ENCODE results near the gene COL7A1.

COL7A1 gene

DNA sequence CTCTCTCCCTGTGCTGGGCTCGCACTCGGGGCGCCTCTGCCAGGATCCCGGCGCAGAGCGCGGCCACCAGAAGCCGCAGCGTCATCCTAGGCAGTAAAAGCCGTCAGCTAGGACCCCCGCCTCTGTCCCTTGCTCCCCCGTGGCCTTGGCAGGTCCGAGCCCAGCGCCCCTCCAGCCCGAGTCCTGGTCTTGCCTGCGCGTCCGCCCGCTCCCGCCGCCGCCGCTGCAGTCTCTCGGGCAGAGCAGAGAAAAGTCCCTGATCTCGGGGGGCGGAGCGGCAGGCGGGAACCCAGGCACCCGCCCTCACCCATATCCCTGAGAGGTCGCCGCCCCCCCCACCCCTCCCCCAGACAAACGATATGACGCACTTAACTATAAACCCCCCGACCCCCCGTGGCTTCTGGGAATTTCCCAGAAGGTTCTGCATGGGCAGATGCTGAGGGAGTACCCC, at the start of gene COL7A1:
Gene COL7A1 (minus strand): TSS at position 255 of the 451 bp plus-strand sequence. CDS start 170 bp downstream, at position 85.
- no peak for DNase-seq

DNA sequence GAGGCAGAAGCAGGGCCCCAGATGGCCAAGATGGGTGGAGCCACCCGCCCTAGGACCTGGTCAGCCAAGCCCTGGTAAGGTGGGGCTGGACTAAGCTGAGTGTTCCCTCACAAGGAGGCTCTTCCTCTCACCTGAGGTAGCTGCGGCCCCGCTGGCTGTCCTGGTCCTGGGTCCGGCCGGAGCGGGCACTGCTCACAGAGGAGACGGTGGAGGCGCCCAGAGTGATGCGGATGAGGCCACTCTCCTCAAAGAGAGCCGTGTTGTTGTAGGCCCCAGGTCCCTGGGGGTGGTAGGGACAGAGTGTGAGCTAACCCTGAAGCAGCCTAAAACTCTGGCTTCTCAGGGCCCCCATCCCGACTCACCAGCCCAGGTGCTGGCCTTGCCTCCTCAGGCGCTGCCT, 47.5 kb upstream of the COL7A1 start:
- no peak for DNase-seq

DNA sequence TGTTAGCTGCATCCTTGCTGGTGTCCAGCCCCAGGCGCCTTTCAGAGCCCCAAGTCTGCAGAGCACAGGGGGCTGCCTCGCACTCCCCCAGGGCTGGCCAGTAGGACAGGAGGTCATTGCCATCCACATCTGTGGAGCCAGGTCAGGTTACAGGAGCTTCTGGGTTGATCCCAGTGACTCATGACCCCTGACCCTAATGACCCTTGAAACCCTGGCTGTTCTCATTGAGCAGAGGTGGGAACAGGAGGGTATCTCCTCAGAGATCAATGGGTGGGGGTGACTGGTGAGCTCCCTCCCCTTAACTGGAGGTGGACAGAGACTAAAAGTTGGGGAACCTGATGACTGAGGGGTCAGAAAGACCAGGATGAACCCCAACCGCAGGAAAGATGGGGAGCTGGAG, 46.3 kb upstream of the COL7A1 start:
- no peak for DNase-seq

DNA sequence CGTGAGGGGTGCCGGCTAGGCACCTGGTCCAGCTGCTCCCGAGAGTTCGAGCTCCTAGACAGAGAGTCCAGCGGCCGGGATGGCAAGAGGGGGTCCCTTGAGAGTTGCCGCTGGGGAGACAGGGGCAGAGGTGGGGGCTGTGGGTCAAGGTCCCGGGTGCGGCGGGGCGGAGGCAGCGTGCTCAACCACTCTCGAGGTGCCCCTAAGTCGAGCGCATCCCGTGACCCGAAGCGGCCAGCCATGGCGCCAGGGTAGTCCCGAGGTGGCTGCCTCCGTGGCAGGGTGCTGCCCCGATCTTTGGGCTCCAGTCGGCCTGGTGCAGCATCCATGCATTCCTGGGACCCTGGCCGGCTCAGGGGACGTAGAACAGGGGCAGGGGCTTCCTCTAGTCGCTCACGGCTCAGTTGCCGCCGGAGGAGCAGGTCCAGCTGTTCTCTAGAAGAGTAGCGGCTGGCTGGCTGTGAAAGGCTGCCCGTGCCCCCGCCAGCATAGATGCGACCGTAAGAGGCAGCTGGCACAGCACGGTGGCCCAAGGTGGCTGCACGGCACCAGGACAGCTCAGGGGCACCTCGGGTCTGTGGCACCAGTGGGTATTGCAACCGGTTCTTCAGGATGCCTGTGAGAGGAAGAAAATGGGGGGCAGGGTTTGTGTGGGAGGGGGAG, 44.9 kb upstream of the COL7A1 start:
- no peak for DNase-seq

DNA sequence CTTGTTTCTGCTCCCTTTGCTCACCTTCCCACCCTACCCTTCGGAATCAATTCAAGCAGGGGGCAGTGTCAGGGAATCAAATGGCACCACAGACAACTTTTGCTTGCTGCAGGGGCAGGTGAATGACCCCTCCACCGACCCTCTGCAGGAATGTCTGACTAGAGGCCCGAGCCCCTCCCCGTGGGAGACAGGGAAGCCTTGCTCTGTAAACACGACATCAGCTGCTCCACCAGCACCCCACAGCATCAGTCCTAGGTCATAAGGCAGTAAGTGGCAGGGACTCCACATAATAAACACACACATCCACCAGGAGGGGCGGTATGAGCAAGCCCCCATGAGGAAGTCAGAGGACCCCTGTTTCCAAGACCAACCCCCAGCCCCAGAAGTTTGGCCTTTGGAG, 42.2 kb upstream of the COL7A1 start:
- no peak for DNase-seq

DNA sequence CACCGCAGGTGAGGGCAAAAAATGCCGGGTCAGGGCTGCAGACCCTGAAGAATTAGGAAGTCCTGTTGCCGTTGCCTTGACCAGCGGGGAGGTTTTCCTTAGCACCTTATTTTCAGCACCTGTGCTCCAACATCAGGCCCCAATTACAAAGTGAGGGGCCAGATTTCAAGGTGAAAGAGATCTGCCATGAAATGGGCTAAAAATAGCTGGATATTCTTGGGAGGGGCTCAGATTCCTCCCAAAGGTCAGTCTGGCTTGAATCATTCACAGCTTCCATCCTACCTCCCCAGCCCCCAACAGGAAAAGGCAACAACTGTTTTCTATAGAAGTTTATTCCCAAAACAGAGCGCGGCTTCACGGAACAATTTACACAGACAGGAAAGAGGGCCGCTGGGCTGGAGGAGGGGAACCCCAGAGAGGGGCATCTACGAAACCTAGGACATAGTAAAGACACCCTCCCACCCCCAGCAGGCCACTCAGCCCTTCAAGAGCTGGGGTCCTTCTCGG, 41.1 kb upstream of the COL7A1 start:
- DNase-seq: no peak

- peak; percentile 97 for DNase-seq
These were observed 40.3 kb upstream of the COL7A1 start, which contains the start of gene SLC26A6 for GRCh38 chr3:48635222-48636021. SLC26A6 (minus strand) TSS chr3:48635461; CDS start chr3:48635393, 68 bp downstream.

DNA sequence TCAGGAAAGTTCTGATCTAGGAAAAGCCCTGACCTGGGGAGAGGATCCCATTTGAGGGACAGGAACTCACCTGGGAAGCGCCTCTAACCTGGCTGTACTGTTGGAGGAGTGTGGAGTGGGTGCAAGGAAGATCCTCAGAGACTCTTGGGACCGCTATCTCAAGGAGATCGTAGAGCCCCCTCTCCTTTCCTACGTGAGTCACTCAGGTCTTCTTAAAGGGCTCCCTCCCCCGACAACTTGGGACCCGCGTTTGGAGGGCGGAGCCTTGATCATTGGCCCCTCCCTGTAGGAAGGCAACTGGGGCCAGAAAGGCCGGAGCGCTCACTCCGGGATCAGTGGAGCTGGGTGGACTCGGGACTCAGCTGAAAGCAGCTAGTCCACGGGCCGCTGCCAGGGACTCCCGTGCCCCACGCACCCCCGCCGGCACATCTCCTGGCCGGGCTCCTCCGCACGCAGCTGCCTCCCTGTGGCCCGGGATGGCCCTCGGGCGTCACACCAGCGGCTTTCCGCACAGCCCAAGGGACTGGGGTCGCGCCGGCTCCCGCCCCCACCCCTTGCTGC, 39.6 kb upstream of the COL7A1 start:
- DNase-seq: peak; percentile 79

GRCh38 chr3:48633743-48634142, 38.6 kb upstream of the COL7A1 start:
- no peak for DNase-seq

GRCh38 chr3:48633256-48633655, 38.1 kb upstream of the COL7A1 start:
- no peak for DNase-seq

DNA sequence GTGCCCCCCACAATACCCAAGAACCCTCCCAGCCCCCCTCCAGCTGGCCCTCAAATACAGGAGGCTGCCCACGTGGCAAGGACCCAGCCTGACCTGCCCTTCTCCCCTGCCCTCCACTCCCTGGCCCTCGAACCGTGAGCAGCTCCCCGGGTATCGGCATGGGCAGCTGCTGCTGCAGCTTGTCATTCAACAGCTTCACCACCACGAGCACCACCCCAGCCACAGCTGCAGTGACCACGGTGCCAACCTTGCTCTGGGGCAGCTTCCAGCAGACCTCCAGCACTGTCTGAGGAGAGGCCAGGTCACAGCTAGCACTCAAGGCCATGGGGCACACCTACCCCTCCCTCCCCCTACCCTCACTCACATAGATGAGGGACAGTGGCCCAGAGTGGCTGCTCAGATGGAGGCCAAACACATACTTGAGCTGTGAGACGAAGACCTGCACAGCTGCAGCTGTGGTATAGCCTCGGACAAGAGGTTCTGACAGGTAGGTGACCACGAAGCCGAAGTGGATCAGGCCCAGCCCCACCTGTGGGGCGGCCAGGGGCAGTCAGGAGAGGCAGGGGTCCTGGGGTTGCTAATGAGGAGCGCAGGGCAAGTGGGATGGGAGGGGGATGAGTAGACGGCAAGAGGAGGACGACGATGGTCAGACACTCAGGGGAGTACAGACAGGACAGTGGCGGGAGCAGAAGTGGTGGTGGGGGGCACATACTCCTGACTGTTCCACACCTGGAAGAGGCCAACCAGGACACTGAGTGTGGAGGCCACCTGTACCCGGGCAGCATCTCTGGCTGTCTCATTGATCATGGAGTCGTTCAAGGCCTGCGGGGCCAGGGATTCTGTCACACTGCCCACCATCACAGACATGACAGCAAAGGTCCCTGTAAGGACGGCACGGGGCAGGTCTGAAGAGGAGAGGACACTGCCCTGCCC, 36.7 kb upstream of the COL7A1 start:
- no peak for DNase-seq

DNA sequence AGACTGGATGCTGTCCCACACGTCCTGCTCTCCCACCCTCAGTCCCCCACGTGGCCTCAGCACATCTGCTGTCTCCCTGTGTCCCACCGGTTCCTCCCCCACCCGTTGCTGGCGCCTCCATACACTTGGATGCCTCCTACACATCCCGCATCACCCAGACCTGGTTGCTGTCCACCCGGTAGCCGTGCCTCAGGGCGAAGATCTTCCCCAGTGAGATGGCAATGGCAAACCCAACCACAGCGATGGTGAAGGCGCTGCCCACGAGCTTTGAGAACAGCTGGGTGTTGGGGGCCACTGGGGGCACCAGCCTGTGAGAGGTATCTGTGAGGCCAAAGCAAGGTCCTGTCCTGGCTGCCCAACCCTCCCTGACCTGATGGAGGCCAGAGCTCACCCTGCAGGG, 35.7 kb upstream of the COL7A1 start:
- no peak for DNase-seq

- DNase-seq: no peak
These were observed 35.3 kb upstream of the COL7A1 start for GRCh38 chr3:48630407-48630806.

- DNase-seq: no peak
These were observed 34.8 kb upstream of the COL7A1 start for GRCh38 chr3:48629894-48630293.

DNA sequence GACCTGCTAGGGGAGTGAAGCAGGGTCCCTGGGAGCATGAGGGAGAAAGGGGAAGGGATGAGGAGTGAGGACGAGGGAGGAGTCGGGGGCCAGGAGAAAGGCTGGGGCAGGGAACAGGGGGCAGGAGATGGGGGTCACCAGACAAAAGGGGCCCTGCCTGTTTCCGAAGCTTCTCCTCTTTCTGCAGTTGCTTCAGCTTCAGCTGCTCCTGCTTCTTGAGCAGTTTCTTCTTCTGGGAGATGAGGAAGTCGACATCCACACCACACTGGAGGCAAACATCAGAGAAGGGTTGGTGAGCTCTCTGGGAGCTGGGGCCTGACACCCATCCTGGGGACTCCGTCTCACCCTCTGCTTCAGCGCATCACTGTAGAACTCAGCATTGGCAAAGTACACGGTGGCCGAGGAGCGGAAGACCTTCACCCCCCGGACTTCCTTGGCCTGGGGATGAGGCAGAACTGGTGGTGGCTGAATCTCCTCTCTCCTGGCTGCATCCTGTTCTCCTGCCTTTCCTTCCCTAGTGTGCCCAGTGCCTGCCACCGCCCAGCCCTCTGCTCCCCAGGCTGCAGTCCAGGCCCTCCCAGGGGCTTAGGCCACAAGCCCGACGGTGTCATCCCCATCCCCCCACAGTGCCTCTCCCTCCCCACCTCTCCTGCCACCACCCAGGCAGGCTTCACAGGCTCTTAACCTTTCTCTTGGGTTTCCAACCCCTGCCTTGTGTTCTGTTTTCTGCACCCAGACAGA, 33.3 kb upstream of the COL7A1 start:
- DNase-seq: no peak

DNA sequence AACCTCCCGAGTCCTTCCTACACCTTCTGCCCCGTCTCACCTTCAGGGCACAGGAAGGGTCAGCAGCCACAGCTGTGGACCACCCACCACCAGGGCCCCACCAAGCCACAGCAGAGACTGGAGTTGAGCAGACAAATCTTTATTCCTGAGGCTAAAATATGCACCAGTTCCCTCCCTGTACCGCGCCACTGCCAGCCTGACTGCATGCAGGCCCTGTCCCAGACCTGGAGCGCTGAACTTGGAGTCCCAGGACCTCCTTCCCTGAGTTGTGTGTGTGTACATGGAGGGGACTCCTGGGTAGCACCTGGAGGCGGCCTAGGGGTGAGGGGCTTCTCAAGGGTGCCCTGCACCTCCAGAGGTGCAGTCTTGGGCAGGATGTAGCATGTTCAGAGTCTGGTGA, 30.5 kb upstream of the COL7A1 start:
- no peak for DNase-seq

DNA sequence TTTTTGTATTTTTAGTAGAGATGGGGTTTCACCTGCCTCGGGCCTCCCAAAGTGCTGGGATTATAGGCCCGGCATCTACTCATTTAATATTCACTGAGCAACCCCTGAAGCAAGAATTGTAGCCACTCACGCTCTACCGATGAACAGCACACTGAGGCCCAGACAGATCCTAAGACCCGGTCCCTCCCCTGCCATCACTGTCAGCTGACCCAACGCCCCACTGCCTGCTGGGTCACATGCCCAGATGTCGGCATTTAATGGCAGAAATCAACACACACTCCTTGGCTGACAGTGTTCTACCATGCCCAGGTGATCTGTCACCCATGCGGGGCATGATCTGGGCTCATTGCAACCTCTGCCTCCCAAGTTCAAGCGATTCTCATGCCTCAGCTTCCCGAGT, 29.6 kb upstream of the COL7A1 start:
- no peak for DNase-seq

DNA sequence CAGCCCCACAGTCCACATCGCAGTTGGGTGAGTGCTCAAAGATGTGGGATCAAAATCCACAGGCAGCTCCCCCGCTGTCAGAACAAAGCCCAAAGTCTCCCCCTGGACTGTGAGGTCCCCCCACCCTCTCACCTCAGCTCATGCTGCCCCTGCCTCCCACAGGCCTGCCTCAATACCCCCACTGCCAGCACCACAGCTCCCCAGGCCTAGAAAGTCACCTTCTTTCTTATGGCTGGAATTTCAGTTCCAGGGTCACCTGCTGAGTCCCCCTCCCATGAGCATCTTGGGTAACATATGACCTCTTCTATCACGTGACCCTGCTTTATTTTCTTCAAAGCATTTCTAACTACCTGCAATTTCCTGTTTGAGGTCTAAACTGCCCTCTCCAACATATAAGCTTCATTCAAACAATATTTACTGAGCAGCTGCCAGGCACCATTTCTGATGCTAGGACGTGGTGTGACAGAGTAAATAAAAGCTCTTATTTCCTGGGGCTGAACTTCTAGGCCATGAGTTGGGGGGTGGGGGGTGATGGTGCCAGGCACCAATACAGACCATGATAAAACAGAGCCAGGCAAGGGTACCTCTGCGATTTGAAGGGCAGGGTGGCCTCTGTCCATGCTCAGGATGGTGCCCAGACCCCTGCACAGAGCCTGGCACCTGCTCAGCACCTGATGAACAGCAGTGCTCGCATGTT, 28.9 kb upstream of the COL7A1 start:
- DNase-seq: no peak

- no peak for DNase-seq
These were observed 26.3 kb upstream of the COL7A1 start, which contains the start of gene TMEM89 for GRCh38 chr3:48621461-48621869. TMEM89 (minus strand) TSS chr3:48621769; CDS start chr3:48621756, 13 bp downstream.

DNA sequence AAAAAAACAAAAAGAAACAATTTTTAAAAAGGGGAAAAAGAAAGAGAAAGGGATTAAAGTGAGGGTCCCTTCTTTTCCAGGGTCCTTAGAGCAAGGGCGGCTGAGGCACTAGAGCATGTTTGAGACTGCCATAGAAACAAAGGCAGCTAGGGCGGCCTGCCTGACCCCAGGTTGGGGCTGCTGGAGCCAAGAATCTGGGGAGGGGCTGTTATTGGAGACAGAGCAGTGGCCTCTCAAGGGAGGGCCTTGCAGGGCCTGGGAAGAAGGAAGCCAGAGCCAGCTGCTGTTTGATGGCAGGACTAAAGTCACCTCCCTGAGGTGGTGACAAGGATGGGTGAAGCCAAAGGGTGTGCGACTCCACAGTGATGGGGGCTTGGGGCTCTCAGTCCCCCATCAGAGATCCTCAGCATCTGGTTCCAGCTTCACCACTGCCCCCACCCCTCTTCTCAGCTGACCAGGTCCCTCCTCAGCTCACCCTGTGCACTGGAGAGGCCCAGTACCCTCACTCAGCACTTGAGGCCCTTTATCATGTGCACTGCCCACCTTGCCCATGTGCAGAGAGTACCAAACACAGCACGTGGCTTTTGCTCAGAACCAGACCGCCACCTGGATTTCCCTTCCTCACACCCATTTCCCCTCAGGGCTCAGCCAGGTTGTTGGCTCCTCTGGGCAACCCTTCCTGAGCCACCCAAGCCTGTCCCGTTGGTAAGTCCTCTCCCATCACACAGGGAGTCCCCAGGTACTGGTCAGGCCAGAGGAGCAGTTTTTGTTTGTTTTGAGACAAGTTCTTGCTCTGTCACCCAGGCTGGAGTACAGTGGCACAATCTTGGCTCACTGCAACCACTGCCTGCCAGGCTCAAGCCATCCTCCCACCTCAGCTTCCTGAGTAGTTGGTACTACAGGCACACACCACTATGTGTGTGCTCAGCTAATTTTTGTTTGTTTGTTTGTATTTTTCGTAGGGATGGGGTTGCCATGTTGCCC, 24.7 kb upstream of the COL7A1 start:
- no peak for DNase-seq

All from NCI-H82 (cell line).